Measurements from ENCODE around the gene PSD2.
A peak's percentile ranks its signal among the peaks of the same experiment; 100 is the strongest.

The PSD2 gene

DNA sequence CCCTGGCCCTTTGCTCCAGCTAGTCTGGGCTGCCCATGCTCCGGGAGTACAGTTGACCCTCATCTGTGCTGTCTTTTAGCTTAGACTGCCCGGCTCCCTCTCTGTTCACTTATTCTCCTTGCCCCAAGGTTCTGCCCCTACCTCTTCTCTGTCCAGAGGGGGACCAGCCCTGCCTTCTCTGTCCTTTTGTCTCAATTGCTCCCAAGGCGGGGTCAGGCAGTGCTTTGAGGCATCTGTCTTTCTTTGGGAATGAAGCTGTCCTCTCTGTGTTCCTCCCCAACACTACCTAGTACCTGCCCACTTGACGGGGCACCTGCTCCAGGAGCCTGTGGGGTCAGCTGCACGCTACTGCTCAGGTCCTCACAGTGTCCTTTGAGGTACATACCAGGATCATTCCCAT, 59.3 kb downstream of the PSD2 start:
- DNase-seq (ENCODE audit: low read depth in 2 of 2) = no peak

DNA sequence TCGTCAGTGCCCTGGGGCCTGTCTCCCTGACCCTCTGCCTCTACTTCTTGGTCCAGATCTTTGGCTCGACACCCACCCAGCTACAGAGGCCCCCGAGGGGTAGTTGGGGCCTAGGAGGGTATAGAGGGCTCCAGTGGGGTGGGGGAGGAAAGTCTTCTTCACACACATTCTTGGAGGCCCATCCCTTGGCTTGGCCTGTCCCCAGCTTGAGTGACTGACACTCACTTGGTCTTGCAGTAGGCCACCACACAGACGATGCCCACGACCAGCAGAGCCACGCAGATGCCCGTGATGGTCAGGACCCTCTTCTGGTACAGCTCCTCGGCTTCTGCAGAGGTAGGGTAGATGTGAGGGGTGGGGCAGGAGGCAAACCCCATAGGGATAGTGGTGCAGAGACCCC, 59.8 kb downstream of the PSD2 start:
- DNase-seq (ENCODE audit: low read depth in 2 of 2) = no peak

DNA sequence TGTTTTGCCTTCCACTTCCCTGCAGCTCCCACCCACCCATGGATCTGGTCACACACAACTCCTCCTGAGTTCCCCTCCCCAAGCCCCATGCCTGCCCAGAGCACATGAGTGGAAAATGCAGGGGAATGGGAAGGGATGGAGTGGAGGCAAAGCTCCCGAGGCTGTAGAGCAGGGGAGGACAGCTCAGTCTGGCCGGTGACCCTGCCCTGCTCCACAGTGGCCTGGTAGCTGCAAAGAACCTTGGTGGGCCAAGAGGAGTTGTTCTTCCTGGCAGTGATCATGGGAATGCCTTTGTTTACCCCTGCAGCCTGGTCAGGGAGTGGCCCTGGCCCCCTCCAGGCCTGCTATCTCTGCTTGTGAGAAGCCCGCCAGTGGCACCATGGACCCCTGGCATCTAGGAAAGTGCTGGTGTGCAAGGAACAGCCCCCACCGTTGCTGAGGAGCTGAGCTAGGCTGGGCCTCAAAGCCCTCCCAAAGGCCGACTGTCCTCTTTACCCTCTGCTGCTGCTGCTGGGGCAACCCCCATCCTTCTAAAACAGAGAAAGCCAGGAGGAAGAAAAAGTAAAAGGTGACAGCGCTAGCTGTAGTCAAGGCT, 60.4 kb downstream of the PSD2 start:
- no peak for DNase-seq (ENCODE audit: low read depth in 2 of 2)

DNA sequence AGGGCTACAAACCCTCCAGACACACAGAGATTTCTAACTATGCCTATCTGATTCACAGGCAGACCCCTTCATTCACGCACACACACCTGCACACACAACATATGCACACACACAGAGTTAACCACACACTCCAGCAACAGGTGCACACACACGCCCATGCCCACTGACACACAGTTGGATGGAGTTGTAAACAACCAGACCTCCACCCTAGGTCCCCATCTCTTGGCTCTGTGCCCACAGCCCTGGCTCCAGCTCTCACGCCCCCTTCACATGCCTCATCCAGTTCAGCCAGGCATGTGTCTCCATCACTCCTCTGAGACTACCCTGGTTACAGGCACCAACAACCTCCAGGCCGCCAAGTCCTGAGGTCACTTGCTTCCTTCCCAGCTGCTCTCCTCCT, 61.1 kb downstream of the PSD2 start:
- no peak for DNase-seq (ENCODE audit: low read depth in 2 of 2)

DNA sequence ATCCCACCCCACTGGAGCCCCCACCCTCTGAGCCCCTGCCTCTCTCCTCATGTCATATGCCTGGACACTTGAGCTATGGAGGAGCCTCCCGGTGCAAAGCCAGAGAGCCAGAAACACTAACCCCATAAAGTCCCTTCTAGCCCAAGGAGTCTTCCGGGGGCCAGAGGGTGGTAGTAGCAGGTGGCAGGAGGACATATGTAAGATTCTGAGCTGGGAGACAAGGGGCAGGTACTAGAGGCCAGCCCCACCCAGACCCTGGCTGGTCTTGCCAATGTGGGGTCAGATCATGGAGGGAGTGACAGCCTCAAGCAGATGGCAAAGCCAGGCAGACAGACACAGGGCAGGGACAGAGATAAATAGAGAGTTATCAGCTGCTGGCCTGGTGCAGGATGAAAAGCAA, 63.4 kb downstream of the PSD2 start:
- DNase-seq (ENCODE audit: low read depth in 2 of 2) = no peak

DNA sequence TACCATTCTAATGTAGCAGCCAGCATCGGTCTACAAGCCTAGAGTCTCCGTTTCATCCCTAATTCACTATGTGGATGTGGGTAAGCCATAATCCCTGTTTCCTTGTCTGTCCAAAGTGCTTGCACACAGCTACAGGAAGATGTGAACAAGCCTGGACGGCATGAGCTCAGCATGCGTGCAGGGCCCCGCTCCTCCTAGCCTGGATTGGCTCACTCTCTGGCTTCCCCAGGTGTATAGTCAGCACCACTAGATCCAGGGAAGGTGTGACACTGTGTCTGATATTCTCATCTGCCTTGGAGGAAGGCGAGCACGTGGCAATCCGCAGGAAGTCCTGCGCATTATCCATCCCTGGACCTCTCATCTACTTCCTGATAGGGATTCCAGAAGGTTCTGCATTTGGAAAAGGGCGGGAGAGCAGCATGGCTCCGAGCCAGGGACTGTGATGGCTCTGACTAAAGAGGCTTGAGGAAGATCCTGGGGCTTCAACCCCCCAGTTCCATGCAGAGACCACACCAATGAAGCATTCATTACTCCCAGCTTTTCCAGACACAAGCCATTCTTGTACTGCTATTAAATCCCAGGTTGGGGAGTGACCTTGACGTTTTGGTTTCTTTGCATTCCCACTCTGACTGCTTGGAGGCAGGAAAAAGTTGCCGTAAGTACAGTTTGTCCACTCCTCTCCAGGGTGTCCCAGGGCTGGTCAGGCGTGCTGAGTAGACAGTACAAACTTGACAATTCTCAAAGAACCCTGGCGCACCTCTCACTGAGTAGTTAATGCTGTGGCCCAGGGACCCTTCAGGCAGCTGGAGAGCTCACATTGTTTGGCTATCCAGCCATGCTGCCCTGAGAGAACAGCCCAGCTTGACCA, 65.6 kb downstream of the PSD2 start:
- DNase-seq (ENCODE audit: low read depth in 2 of 2) = no peak

DNA sequence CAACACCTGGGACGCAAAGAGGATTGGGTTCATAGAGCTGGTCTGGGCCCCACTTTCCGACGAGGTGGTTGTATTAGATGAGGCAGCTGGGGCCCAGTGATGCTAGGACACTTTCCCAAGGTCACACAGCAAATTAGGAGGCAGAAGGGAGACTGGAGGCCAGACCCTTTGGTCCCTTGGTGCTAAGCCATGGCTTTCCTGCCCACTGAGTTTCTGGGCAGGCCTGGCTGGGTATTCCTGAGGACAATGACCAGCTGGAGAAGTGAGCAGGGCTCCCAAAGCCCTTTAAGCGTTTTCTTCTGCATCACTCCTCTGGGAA, 66.2 kb downstream of the PSD2 start:
- no peak for DNase-seq (ENCODE audit: low read depth in 2 of 2)

DNA sequence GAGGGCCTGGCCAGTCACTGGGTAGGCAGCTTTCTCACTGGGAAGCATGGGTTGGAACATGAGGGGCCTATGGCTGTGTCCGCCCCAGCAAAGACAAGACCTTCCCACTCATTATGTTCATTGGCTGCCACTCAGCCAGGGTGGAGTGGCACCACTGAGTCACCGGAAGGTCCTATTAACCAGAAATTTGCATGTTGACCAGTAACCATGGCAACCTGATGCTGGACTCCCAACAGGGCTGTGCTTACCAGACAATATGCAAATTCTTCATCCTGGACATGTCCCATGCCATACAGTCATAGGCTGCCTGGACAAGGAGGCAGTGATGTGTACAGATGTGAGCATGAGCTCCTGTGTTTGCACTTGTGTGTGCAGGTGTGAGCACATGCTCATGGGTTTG, 66.7 kb downstream of the PSD2 start:
- DNase-seq (ENCODE audit: low read depth in 2 of 2) = no peak

DNA sequence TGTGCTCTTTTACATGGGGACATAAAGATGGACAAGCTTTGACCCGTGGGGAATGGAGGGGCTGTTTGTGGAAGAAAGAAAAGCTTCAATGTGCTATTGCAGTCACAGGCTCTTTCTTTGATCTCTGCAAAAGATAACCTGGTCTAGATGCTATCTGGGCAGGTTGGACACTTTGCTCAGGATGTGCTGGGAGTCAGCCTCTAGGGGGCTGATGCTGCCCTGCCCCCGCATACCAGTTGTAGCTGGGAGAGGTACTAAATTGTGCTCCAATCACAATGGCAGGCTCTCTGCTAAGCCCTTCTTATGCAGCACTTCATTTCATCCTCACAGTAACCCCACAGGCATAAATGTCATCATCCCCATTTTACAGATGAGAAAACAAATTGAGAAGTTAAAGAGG, 67.2 kb downstream of the PSD2 start:
- DNase-seq (ENCODE audit: low read depth in 2 of 2) = no peak

DNA sequence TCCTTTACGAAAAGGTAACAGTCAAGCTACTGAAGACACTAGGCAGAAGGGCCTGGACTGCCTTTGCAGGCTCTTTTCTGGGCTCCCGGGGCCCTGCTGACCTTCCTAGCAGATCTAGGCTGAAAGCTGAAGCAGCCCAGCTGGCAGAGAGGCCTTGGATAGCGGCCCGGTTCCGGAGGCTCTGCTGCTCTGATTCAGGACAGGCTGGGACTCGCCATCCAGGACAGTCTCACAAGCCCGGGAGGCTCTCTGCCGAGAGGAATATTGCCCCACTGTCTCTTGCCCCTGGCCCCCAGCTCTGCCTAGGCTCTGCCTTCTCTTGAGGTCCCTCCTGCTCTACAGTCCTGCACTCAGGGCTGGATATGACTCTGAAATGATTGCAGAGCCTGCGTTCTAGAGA, 67.8 kb downstream of the PSD2 start:
- no peak for DNase-seq (ENCODE audit: low read depth in 2 of 2)

DNA sequence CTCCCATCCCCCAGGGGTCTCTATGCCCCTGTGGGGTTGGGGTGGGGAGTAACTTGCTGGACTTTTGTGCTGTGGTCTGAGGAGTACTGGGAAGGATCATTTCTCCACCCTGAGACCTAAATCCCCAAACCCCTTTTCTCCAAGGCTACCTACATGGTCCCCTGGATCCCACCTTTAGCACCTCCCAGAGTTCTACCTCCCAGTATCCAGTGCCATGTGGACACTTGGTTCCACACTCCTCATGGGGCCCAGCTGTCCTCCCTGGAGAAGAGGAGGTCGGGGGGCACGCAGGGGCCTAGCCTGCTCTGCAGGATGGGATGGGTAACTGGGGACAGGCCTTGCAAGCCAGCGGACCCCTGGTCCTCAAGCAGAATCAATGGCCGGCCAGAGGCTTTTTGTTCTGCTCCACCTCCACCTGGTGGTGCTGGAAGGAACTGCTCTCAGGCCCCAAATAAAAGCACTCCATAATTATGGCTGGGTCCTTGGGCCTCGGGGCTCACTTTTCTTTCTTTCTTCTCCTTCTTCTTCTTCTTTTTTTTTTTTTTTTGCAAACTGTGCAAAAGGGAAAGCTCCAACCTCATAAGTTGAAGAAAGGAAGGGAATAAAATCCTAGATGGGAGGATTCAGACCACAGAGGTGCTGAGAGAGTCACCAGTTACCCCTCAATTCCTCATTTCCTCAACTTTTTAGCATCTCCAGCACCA, 68.4 kb downstream of the PSD2 start:
- DNase-seq (ENCODE audit: low read depth in 2 of 2) = peak; percentile 41 to 50

DNA sequence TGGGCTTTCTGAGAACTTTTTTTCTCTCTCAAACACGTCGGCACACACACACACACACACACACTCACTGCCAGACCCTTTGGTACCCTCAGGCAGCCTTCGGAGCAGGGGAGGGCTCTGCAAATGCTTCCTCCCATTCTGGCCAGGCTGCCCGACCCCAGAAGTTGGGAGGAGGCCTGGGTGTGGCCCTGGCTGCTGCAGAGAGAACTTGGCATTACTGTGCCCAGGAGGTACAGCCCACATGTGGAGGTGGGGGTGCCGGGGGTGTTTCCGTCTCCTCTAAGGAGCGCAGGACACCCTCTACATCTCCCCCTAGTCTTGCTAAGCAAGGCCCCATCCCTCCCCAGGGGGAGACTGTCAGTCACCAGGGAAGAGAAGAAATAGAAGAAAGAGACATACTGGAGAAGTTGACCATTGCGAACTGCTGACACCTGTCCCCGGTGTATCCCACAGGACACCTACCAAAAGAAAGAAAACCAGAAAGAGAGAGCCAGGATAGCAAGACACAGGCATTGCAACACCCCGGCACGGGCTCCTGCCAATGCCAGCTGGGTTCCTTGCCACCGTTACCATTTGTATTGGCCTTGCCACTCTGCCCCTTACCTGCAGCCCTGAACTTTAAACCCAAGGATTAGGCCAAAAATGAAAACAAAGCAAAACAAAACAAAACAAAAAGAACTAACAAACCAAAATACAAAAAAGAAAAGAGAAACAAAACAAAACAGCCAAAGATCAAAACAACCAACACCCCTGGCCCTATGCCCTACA, 69.3 kb downstream of the PSD2 start:
- no peak for DNase-seq (ENCODE audit: low read depth in 2 of 2)

DNA sequence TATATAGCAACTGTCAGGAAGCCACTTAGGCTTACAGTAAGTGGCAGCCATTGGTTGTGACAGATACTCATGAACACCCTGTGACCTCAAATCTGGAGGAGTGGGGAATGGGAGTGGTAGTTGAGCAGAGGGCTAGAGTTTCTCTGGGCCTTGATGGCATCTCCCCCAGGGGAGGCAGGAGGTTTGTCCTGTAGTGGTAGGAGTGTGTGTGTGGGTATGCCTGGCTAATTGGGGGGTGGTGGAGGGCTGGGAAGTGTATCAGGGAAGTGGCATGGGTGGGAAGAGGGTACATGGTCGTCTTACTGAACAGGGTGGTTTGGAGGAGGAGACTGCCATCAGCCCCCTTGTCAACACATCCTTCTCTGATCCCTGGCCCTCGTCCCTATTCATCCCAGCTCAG, 71.5 kb downstream of the PSD2 start:
- no peak for DNase-seq (ENCODE audit: low read depth in 2 of 2)

DNA sequence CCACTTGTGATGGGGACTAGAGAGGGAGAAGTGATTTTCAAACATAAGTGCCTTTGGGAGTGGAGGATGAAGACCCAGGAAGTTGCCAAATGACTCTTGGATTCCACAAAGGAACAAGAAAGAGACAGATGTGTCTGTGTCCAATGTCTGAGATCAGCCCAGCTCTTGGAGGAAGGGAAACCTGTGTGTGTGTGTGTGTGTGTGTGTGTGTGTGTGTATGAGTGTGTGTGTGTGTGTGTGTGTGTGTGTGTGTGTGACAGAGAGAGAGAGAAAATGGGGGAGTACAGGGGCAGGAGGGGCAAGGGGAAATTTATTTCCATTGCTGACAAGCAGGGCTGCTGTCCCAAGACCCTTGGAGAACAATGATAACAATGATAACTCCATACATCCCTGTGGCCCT, 72.0 kb downstream of the PSD2 start:
- no peak for DNase-seq (ENCODE audit: low read depth in 2 of 2)

DNA sequence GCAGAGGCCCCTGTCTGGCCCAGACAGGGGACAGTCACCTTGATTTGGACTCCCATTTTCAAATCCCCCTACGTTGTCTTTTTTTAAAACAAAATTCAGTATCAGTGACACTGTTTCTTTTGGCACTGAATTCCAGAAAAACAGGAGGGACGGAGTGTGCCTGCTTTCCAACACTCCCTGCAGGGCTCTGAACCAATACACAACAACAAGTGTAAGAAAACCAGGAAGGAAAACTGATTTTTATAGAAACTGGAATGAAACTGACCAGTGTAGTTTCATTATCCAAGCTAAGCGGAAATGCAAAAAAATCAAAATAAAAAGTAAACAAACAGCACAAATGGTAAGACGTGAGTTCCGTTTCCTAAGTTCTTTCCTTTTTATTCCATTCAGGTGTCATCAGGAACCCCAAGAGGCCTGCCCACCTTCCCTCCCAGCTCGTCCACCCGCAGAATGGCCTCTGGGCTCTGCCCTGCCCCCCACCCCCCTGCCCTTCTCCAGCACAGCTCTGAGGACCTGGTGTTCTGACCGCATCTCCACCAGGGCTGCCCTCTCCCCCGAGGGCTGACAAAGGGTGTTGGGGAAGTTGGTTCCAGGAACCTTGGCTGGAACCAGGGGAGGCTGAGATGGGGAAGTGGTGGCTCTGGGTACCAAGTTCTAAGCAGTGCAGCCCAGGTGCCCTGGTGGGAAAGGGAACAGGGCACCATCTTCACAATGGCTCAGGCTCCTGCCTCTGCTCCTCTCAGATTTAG, 73.6 kb downstream of the PSD2 start:
- DNase-seq (ENCODE audit: low read depth in 2 of 2) = no peak

DNA sequence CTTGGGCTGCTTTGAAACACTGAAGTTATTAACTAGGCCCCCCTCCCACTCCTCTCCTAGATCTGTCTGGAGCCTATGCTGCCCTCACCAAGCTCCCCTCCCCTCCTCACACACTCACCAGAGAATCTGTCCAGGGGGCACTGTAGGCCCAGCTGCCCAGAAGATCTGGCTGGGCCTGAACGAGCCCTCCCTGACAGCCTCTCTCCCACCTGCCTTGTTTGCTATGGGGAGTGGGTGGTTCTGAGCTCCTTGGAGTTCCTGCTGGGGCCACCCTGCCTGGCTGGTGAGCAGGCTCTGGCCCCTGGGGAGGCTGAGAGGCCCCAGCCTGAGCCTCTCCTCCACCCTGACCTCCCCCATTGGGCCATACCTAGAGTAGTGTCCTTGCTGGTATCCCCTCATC, 75.1 kb downstream of the PSD2 start:
- DNase-seq (ENCODE audit: low read depth in 2 of 2) = no peak

DNA sequence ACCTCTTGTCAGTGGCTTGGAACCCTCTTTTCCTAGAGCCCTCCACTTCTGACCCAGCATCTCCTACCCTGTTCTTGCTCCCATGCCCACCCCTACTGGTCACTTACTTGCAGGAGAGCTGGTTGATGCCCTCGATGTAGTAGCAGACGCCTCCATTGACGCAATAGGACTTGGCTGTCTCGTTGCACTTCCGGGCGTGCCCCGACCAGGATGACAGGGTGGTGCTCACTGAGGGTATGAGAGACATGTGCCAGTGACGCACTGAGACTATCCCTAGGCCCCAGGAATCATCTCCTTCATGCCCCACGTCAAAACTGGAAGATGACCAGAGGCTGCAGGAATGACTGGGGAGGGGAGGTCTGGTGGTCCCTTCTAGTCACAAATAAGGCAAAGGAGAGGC, 76.0 kb downstream of the PSD2 start:
- no peak for DNase-seq (ENCODE audit: low read depth in 2 of 2)

DNA sequence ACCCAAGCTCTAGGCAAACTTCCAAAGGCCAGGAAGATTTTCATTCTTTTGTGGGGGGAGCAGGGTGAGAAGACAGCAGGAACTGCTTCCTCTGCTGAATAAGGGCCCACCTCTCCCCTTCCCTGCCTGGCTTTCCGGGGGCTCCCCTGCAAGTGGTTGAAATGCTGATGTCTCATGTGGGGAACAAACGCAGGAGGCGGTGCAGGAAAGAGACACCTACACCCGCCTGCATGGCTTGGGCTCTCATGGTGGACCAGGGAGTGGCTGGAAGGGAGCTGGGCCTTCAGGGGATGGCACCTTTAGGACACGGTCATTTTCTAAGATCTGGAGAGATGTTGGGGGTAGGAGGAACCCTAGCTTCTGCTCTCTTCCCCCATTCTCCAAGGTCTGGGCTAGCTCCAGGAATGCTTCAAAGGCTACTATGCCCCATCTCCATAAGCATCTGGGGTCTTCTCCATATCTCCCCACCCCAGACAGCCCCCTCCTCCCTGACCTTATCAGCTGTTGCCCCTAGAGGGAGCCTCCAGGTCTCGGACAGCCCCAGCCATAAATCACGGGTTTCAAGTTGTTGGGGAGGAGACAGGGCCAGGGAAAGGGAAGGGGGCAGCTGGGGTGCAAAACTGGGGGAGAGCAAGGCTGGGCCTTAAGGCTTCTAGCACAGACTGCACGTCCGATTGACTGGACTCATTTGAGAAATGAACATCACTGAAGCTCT, 76.6 kb downstream of the PSD2 start:
- no peak for DNase-seq (ENCODE audit: low read depth in 2 of 2)

DNA sequence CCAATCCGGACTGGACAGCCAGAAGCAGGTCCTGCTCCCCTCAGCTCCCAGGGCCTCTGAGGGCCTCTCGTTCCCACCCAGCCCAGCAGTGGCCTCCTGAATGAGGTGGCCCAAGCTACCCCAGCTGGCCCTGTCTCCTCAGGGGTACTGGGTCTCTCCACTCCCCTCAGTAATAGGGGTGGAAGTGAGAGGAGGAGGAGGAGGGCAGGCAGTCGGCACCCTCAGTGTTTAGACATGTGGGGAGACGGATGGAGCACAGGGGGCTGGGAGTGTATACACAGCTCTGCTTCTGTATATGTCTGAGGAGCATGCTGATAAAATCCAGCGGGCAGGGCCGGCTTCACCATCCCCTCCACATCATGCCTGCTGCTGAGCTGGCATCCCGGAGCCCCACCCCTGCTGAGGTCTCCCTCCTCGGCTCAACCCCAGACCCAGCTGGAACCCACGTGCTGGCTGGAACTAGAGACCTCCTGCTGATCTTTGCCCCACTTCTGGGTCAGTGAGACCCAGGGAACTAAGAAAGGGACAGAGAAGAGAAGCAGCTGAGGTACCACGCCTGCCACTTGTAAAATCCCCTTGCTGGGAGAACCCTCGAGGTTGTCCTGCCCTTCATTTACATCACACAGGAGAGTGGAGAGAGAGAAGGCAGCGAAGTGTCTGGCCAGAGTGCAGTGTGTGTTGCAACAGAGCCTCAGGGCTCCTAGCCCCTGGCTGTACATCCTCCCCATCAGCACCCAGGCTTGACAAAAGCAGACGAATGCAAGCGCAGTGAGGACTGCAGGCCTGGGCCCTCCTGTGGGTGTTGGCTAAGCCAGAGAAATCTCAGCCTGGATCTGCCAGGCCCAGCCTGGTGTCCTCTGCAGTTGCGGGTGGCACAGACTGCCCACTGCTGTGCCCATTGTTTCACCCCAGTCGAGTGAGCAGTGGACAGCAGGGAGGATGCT, 77.5 kb downstream of the PSD2 start:
- DNase-seq (ENCODE audit: low read depth in 2 of 2) = no peak

DNA sequence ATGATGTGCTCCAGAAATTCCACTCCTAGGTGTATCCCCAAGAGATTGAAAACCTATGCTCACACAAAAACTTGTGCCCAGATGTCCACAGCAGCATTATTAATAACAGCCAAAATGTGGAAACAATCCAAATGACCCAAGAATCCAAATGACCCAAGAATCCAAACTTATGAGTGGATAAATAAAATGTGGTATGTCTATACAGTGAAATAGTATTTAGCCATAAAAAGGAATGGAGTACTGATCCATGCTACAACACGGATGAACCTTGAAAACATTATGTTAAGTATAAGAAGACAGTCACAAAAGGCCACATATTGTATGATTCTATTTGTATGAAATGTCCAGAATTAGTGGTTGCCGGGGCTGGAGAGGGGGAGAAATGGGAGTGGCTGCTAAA, 80.3 kb downstream of the PSD2 start:
- DNase-seq (ENCODE audit: low read depth in 2 of 2) = no peak

Measured in stimulated activated CD4-positive, alpha-beta T cell treated with anti-CD3 and anti-CD28 coated beads, Interleukin-4, amount 100 ng/mL, for 48 hours (primary cell).